ENCODE measurements around the gene STK39. TPM values are rescaled to one million over a fixed set of nuclear protein-coding genes. Genes with fewer than 3 reads are reported as not detected.

The STK39 gene
- total RNA-seq, 1 donor from 2014 or later: 26.9 TPM

GRCh38 chr2:168143813-168144212 is 103.6 kb downstream of the STK39 start:
- Mint-ChIP-seq H3K4me1 (ENCODE audit: unreplicated experiment) (peaks cover 3% of the 10 kb centered on the region), H3K27ac (ENCODE audit: unreplicated experiment) (no peak overlapping the region), H3K4me3 (ENCODE audit: unreplicated experiment) (no peak overlapping the region), H3K27me3 (ENCODE audit: unreplicated experiment) (no peaks in the 10 kb centered on the region), H3K36me3 (ENCODE audit: unreplicated experiment) (peaks cover 24% of the 10 kb centered on the region), H3K9me3 (ENCODE audit: unreplicated experiment) (no peaks in the 10 kb centered on the region)
- DNase-seq (ENCODE audit: extremely low spot score, unreplicated experiment): no peak
- no peak for TF ChIP-seq CTCF (IDR thresholded peaks at IDR 0.05)

GRCh38 chr2:168140892-168141291 is 106.5 kb downstream of the STK39 start:
- peaks cover 24% of the 10 kb centered on the region for H3K4me1 Mint-ChIP-seq (ENCODE audit: unreplicated experiment)
- no peak for TF ChIP-seq CTCF (IDR thresholded peaks at IDR 0.05)
- H3K4me3 Mint-ChIP-seq (ENCODE audit: unreplicated experiment): no peak overlapping the region
- no peaks in the 10 kb centered on the region for H3K27me3 Mint-ChIP-seq (ENCODE audit: unreplicated experiment)
- H3K9me3 Mint-ChIP-seq (ENCODE audit: unreplicated experiment): no peaks in the 10 kb centered on the region
- H3K27ac Mint-ChIP-seq (ENCODE audit: unreplicated experiment): no peak overlapping the region
- peaks cover 36% of the 10 kb centered on the region for H3K36me3 Mint-ChIP-seq (ENCODE audit: unreplicated experiment)
- DNase-seq (ENCODE audit: extremely low spot score, unreplicated experiment): no peak

GRCh38 chr2:168139852-168140251 is 107.5 kb downstream of the STK39 start:
- Mint-ChIP-seq H3K27me3 (ENCODE audit: unreplicated experiment) (no peaks in the 10 kb centered on the region), H3K4me1 (ENCODE audit: unreplicated experiment) (peaks cover 34% of the 10 kb centered on the region), H3K4me3 (ENCODE audit: unreplicated experiment) (no peak overlapping the region), H3K9me3 (ENCODE audit: unreplicated experiment) (no peaks in the 10 kb centered on the region), H3K27ac (ENCODE audit: unreplicated experiment) (no peak overlapping the region), H3K36me3 (ENCODE audit: unreplicated experiment) (peaks cover 35% of the 10 kb centered on the region)
- no peak for DNase-seq (ENCODE audit: extremely low spot score, unreplicated experiment)
- no peak for TF ChIP-seq CTCF (IDR thresholded peaks at IDR 0.05)

GRCh38 chr2:168138901-168139300 is 108.5 kb downstream of the STK39 start:
- no peaks in the 10 kb centered on the region for H3K9me3 Mint-ChIP-seq (ENCODE audit: unreplicated experiment)
- DNase-seq (ENCODE audit: extremely low spot score, unreplicated experiment): no peak
- no peak overlapping the region for H3K4me3 Mint-ChIP-seq (ENCODE audit: unreplicated experiment)
- H3K4me1 Mint-ChIP-seq (ENCODE audit: unreplicated experiment): peaks cover 38% of the 10 kb centered on the region
- peak overlapping the region; percentile 61 for H3K27ac Mint-ChIP-seq (ENCODE audit: unreplicated experiment)
- H3K27me3 Mint-ChIP-seq (ENCODE audit: unreplicated experiment): no peaks in the 10 kb centered on the region
- no peak for TF ChIP-seq CTCF (IDR thresholded peaks at IDR 0.05)
- H3K36me3 Mint-ChIP-seq (ENCODE audit: unreplicated experiment): peaks cover 34% of the 10 kb centered on the region

GRCh38 chr2:168138374-168138773 is 109.0 kb downstream of the STK39 start:
- Mint-ChIP-seq H3K9me3 (ENCODE audit: unreplicated experiment) (no peaks in the 10 kb centered on the region), H3K4me3 (ENCODE audit: unreplicated experiment) (no peak overlapping the region), H3K4me1 (ENCODE audit: unreplicated experiment) (peaks cover 38% of the 10 kb centered on the region)

More at GRCh38 chr2:168138374-168138773, 109.0 kb downstream of the STK39 start:
- Mint-ChIP-seq H3K36me3 (ENCODE audit: unreplicated experiment) (peaks cover 32% of the 10 kb centered on the region), H3K27me3 (ENCODE audit: unreplicated experiment) (no peaks in the 10 kb centered on the region), H3K27ac (ENCODE audit: unreplicated experiment) (peak overlapping the region; percentile 61)
- TF ChIP-seq CTCF (IDR thresholded peaks at IDR 0.05): no peak
- DNase-seq (ENCODE audit: extremely low spot score, unreplicated experiment): no peak
